ENCODE data around the gene ANKRD65.

- no peak for TF ChIP-seq CTCF (conservative IDR thresholded peaks at IDR 0.05; ENCODE audit: low read depth, low read length)
- no peak for TF ChIP-seq EZH2 (IDR thresholded peaks at IDR 0.05; ENCODE audit: low read length, unreplicated experiment)
Measured at GRCh38 chr1:1463312-1463711, 42.2 kb upstream of the ANKRD65 start.
